Chondrocyte (in vitro differentiated cells): ENCODE measurements around the gene MRTFB. TPM values are rescaled to one million over a fixed set of nuclear protein-coding genes. Genes with fewer than 3 reads are reported as not detected.

Experiments
- DNase-seq: peaks from one replicate; pipeline ENCODE4 v3.0.0; 2021; ENCODE audit warnings: mixed read lengths, low spot score
- H3K27ac Mint-ChIP-seq: one replicate; pipeline ENCODE4 v1.8.0; 2021; ENCODE audit warnings: mild to moderate bottlenecking, moderate library complexity, mixed read lengths; ENCODE audit not compliant: unreplicated experiment
- H3K27me3 Mint-ChIP-seq: 2 replicates; pipeline ENCODE4 v1.8.0; 2021; ENCODE audit warnings: low read depth, mixed read lengths
- H3K36me3 Mint-ChIP-seq: 2 replicates; pipeline ENCODE4 v1.8.0; 2021; ENCODE audit warnings: low read depth, mixed read lengths
- H3K4me1 Mint-ChIP-seq: 2 replicates; pipeline ENCODE4 v1.8.0; 2021; ENCODE audit warnings: low read depth, mild to moderate bottlenecking, mixed read lengths
- H3K4me3 Mint-ChIP-seq: one replicate; pipeline ENCODE4 v1.8.0; 2021; ENCODE audit warnings: mild to moderate bottlenecking, moderate library complexity, mixed read lengths; ENCODE audit not compliant: unreplicated experiment
- H3K9me3 Mint-ChIP-seq: 2 replicates; pipeline ENCODE4 v1.8.0; 2021; ENCODE audit warnings: low read depth, mixed read lengths
- CTCF ChIP-seq: fragments of 200-600 bp; sonication (generic); IDR thresholded peaks from 2 replicates; pipeline ENCODE4 v1.5.0; 2021; ENCODE audit warnings: antibody characterized with exemption, mild to moderate bottlenecking, moderate library complexity
- total RNA-seq: library from RNA; stranded (reverse); gene quantifications from 3 replicates; pipeline ENCODE4 v1.2.1, GENCODE V29; 2021

Gene MRTFB
- total RNA-seq, 1 donor from 2014 or later: 32.2 TPM

GRCh38 chr16:14196011-14196410, 124.9 kb downstream of the MRTFB start:
- Mint-ChIP-seq H3K27me3 (no peaks in the 10 kb centered on the region), H3K36me3 (peaks cover 9% of the 10 kb centered on the region), H3K9me3 (no peaks in the 10 kb centered on the region), H3K4me1 (peaks cover 35% of the 10 kb centered on the region), H3K4me3 (no peak overlapping the region), H3K27ac (peak overlapping the region; percentile 62)
- TF ChIP-seq CTCF: no peak
- DNase-seq: no peak

- peak overlapping the region; percentile 62 for H3K27ac Mint-ChIP-seq
- no peak overlapping the region for H3K4me3 Mint-ChIP-seq
- no peak for DNase-seq
- TF ChIP-seq CTCF: no peak
- H3K4me1 Mint-ChIP-seq: peaks cover 31% of the 10 kb centered on the region
- H3K36me3 Mint-ChIP-seq: peaks cover 9% of the 10 kb centered on the region
- no peaks in the 10 kb centered on the region for H3K27me3 Mint-ChIP-seq
- no peaks in the 10 kb centered on the region for H3K9me3 Mint-ChIP-seq
These were observed 125.4 kb downstream of the MRTFB start for GRCh38 chr16:14196539-14196938.

- Mint-ChIP-seq H3K4me1 (peaks cover 36% of the 10 kb centered on the region), H3K4me3 (no peak overlapping the region), H3K9me3 (no peaks in the 10 kb centered on the region), H3K36me3 (peaks cover 9% of the 10 kb centered on the region), H3K27ac (no peak overlapping the region), H3K27me3 (no peaks in the 10 kb centered on the region)
- no peak for TF ChIP-seq CTCF
- no peak for DNase-seq
These were observed 126.9 kb downstream of the MRTFB start for GRCh38 chr16:14198012-14198411.

GRCh38 chr16:14198572-14198971, 127.5 kb downstream of the MRTFB start:
- DNase-seq: no peak
- no peaks in the 10 kb centered on the region for H3K9me3 Mint-ChIP-seq
- no peak overlapping the region for H3K27ac Mint-ChIP-seq
- H3K27me3 Mint-ChIP-seq: no peaks in the 10 kb centered on the region
- peaks cover 39% of the 10 kb centered on the region for H3K4me1 Mint-ChIP-seq
- H3K4me3 Mint-ChIP-seq: no peak overlapping the region
- peaks cover 5% of the 10 kb centered on the region for H3K36me3 Mint-ChIP-seq
- no peak for TF ChIP-seq CTCF

- peaks cover 5% of the 10 kb centered on the region for H3K36me3 Mint-ChIP-seq
- TF ChIP-seq CTCF: no peak
- no peaks in the 10 kb centered on the region for H3K27me3 Mint-ChIP-seq
- no peak for DNase-seq
- no peaks in the 10 kb centered on the region for H3K9me3 Mint-ChIP-seq
- no peak overlapping the region for H3K27ac Mint-ChIP-seq
- H3K4me1 Mint-ChIP-seq: peaks cover 39% of the 10 kb centered on the region
- no peak overlapping the region for H3K4me3 Mint-ChIP-seq
These were observed 128.1 kb downstream of the MRTFB start for GRCh38 chr16:14199199-14199598.
